Muscle of back (tissue), 13 donors: ENCODE results near the gene GFAP. TPM values are rescaled to one million over a fixed set of nuclear protein-coding genes. Genes with fewer than 3 reads are reported as not detected.
A peak's percentile ranks its signal among the peaks of the same experiment; 100 is the strongest.
"Not testable (repeated sequence)": the region's sequence is repeated elsewhere in the genome, so short reads cannot be mapped to it uniquely, and the experiment has no call there.

Experiments
- DNase-seq, 3 donors: peaks; one replicate each; pipeline versions ENCODE4 v3.0.0 to v3.0.0-alpha.2; 2013
- long read RNA-seq, 9 donors: transcript quantifications; one replicate each; lab custom pipeline, GENCODE V29; 2026
- polyA plus RNA-seq, 10 donors: library from polyadenylated mRNA; unstranded; fragments of 120-200 nt; gene quantifications; one replicate each; pipeline ENCODE4 v1.2.1, GENCODE V29; 2013; ENCODE audit not compliant: insufficient read length in 10 of 10

The GFAP gene
- 1 to 10 TPM in 1 of 10 donors, under 1 TPM in 8, not detected in 1; 0.27 to 1.1 (median 0.38) TPM for polyA plus RNA-seq
- long read RNA-seq, donor 1, result 0 reads
- long read RNA-seq, donor 2, result 0 reads
- long read RNA-seq, donor 3, result 0 reads
- long read RNA-seq, donor 4, result 0 reads
- long read RNA-seq, donor 5, result 0 reads
- long read RNA-seq, donor 6, result 0 reads
- long read RNA-seq, donor 7, result 0 reads
- long read RNA-seq, donor 8, result 0 reads
- long read RNA-seq, donor 9, partial matches to known transcripts, result 0 of 2 reads
- long read RNA-seq, donor 9, other reads (novel, unspliced or antisense), result 0 of 2 reads

DNA sequence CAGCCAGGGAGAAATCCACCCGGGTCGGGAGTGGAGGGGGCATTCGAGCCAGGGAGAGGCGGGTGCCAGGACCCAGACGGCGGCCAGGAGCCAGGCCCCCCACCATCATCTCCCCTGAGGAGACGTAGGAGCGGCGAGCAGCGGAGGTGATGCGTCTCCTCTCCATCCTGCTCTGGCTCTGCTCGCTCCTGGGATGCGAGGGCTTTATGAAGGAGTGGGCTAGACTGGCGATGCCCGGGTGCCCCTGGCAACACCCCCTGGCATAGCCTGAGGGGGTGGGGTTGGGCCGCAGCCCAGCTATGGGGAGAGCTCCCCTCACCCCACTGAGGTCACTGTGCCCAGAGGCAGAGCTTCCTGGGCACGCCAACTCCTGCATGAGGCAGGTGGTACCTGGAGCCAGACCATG lies at the start of gene GFAP:
GFAP (minus strand) TSS at position 180 of the 406 bp plus-strand sequence; CDS start at position 166, 14 bp downstream.
- no peak for DNase-seq

GRCh38 chr17:44961921-44962350 lies 46.6 kb upstream of the GFAP start:
- DNase-seq, result no peak

- DNase-seq, result no peak
Measured at GRCh38 chr17:44960691-44961090, 45.4 kb upstream of the GFAP start.

DNA sequence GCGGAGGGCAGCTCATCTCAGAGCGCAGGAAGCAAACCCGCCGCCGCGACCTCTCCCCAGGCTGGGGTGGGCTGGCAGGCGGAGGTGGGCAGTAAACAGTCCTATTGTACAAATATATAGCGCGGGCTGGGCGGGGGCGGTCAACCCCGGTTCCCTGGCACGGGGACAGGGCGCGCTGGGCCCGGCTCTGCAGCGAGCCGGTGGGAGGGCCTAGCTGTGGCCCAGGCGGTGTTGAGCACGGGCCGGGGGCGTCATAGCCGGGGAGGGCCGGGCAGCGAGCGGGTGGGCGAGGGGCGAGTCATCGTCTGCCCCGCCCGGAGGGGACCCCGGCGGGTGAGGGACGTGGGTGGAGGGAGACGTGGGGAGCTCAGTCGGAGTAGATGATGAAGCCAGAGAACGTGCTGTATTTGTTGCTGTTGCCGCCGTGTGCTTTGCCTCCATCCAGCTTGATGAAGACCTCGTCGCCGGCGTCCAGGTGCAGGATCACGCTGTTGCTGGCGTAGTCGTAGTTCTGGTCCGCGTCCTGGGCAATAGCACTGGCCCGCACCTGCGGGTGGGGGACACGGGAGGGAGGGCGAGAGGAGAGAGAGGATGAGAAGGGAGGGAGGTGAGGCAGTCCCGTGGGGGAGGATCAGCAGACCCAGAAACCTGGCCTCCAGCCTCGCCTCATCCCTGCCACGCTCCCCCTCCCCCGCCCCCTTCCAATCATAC lies 44.7 kb upstream of the GFAP start:
- DNase-seq, result peak in 1 of 3 donors; percentile 71

- no peak for DNase-seq
Measured at GRCh38 chr17:44956998-44957981, 42.0 kb upstream of the GFAP start.

- no peak for DNase-seq
Measured at GRCh38 chr17:44955674-44956425, 40.5 kb upstream of the GFAP start.

DNA sequence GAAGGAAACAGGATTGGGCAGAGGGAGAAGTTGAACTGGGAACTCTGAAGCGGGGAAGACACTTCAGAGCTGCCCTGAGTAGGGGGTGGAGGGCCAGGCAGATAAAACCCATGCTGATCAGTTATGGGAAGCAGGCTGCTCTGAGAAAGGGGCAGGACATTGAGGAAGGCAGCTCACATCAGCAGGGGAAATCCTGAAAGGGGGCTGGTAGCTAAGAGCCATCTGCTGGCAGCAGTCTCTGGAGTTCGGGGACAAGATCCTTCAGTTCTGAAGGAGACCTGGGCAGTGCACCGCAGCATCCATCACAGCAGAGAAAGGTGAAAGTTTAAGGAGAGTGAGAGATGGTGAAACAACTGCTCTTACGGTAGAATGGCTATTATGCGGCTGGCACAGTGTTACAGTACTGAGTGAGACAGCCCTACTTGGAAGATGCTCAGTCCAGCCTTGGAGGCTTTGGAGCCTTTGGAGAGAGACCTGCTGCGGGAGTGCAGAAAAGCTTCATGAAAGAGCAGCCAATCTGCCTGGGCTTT lies 37.7 kb upstream of the GFAP start:
- DNase-seq, result no peak

DNA sequence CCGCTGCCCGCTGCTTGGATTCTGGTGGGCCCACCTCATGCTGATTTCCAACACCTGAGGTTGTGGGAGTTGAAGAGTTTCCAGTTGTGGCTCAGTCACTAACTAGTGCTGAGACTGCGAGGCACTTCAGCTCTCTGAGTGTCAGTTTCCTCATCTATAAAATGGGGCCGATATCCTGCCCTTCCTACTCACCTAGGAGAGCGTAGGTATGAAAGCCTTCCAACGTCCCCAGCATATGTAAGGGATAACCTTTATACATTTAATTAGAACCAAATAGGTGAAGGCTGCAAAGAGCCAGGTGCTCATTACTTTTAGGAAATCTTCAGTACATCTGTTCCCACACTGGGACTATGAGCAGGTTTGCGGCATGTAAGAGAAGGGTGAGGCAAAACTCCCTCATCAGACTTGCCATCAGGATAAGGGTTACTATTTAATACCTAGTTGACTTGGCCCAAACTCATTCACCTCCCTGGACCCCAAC lies 33.1 kb upstream of the GFAP start:
- DNase-seq, result no peak

GRCh38 chr17:44947461-44948314 lies 32.4 kb upstream of the GFAP start, which contains the start of gene KIF18B:
KIF18B (minus strand) TSS chr17:44947773; CDS start chr17:44936344, 11,429 bp downstream.
- peak; percentile 92 to 96 (median 94) for DNase-seq

- DNase-seq, result not testable (repeated sequence)
Measured at GRCh38 chr17:44945652-44946051, 30.4 kb upstream of the GFAP start.

- no peak for DNase-seq
Measured at GRCh38 chr17:44942456-44942855, 27.2 kb upstream of the GFAP start.

- no peak for DNase-seq
Measured at GRCh38 chr17:44941712-44942331, 26.5 kb upstream of the GFAP start.

GRCh38 chr17:44940768-44941167 lies 25.5 kb upstream of the GFAP start:
- DNase-seq, result no peak

- no peak for DNase-seq
Measured at GRCh38 chr17:44940317-44940716, 25.0 kb upstream of the GFAP start.

GRCh38 chr17:44935116-44935515 lies 19.8 kb upstream of the GFAP start:
- DNase-seq, result no peak

- DNase-seq, result no peak
Measured at GRCh38 chr17:44934745-44935105, 19.4 kb upstream of the GFAP start.

DNA sequence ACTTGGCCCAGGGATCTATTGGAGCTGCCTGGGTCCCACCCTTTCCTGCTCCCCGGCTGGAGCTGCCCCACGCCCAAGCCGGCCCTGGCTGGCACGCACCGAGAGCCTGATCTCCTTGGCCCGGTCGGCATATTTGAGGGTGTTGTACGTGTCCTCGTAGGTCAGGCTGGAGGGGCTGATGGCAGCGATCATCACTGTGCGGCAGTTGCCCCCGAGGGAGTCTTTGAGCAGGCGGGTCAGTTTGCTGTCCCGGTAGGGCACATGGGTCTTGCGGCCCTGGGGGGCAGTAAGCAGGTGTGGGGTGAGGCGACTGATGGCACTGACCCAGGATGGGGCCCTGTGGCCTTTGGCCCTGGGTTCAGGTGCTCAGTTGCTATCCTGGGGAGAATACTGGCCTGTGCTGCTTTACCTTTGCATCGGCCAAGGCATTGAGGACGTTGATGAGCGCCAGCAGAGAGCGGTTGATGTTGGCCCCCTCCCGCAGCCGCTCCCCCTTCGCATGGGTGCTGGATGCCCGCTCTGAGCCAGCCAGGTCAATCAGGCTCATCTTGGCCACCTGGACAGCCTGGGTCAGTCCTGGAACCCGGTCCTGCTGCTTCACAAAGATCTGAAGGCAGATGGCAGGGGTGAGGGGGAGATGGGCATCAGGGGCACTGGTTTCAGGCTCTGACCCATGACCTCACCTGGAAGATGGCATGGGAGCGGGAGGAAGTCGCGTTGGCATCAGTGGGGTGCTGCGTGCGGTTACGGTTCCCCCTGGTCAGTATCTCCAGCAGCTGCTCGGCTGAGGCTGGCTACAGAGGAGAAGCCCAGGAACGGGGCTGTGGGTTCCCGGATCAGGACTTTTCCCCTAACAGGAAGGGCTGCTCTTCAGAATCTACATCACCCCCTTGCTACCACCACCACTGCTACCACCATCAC lies 18.8 kb upstream of the GFAP start:
- DNase-seq, result no peak

- DNase-seq, result no peak
Measured at GRCh38 chr17:44932787-44933097, 17.4 kb upstream of the GFAP start.
